Esophagus (tissue), 2 donors: ENCODE data around the gene TAF1L. TPM values are rescaled to one million over a fixed set of nuclear protein-coding genes. Genes with fewer than 3 reads are reported as not detected.

Experiments used
- H3K27ac ChIP-seq, 2 donors: one replicate each; pipeline ENCODE4 v1.5.1; 2013; ENCODE audit warnings: low read depth in 2 of 2, mild to moderate bottlenecking in 2 of 2, inconsistent platforms in 1 of 2, low read length in 1 of 2, moderate library complexity in 1 of 2
- H3K27me3 ChIP-seq, 2 donors: one replicate each; pipeline ENCODE4 v1.6.1; 2013; ENCODE audit warnings: low read length in 2 of 2, control low read depth in 1 of 2, mild to moderate bottlenecking in 1 of 2; ENCODE audit not compliant: insufficient read depth in 2 of 2, control insufficient read depth in 1 of 2
- H3K36me3 ChIP-seq, 2 donors: one replicate each; pipeline ENCODE4 v1.6.1; 2013; ENCODE audit warnings: low read length in 1 of 2; ENCODE audit not compliant: control insufficient read depth in 2 of 2, insufficient read depth in 2 of 2
- H3K4me1 ChIP-seq, 2 donors: one replicate each; pipeline ENCODE4 v1.6.1; 2013; ENCODE audit warnings: low read length in 1 of 2; ENCODE audit not compliant: control insufficient read depth in 2 of 2, insufficient read depth in 2 of 2
- H3K4me3 ChIP-seq, 2 donors: one replicate each; pipeline ENCODE4 v1.5.1; 2013; ENCODE audit warnings: low read length in 2 of 2, mild to moderate bottlenecking in 2 of 2, low read depth in 1 of 2, moderate library complexity in 1 of 2
- H3K9me3 ChIP-seq, 2 donors: one replicate each; pipeline ENCODE4 v1.6.1; 2013; ENCODE audit warnings: mild to moderate bottlenecking in 2 of 2, low read depth in 1 of 2, low read length in 1 of 2, moderate library complexity in 1 of 2; ENCODE audit not compliant: control insufficient read depth in 2 of 2, insufficient read depth in 1 of 2
- WGBS, 2 donors: extraction: QIAGEN DNeasy Blood & Tissue Kit; methylation state at CpG; one replicate each; pipeline ENCODE4 v1.1.7; 2013; 5-methylcytosine and 5-hydroxymethylcytosine counted together
- polyA plus RNA-seq, 2 donors: library from polyadenylated mRNA; stranded (reverse); fragments of 200-250 nt; gene quantifications; one replicate each; pipeline ENCODE4 v1.2.3, GENCODE V29; 2013
- donor health status: healthy with polysubstance abuse.
- donor health status: Bipolar disorder and iron deficiency.

TAF1L gene, protein sequence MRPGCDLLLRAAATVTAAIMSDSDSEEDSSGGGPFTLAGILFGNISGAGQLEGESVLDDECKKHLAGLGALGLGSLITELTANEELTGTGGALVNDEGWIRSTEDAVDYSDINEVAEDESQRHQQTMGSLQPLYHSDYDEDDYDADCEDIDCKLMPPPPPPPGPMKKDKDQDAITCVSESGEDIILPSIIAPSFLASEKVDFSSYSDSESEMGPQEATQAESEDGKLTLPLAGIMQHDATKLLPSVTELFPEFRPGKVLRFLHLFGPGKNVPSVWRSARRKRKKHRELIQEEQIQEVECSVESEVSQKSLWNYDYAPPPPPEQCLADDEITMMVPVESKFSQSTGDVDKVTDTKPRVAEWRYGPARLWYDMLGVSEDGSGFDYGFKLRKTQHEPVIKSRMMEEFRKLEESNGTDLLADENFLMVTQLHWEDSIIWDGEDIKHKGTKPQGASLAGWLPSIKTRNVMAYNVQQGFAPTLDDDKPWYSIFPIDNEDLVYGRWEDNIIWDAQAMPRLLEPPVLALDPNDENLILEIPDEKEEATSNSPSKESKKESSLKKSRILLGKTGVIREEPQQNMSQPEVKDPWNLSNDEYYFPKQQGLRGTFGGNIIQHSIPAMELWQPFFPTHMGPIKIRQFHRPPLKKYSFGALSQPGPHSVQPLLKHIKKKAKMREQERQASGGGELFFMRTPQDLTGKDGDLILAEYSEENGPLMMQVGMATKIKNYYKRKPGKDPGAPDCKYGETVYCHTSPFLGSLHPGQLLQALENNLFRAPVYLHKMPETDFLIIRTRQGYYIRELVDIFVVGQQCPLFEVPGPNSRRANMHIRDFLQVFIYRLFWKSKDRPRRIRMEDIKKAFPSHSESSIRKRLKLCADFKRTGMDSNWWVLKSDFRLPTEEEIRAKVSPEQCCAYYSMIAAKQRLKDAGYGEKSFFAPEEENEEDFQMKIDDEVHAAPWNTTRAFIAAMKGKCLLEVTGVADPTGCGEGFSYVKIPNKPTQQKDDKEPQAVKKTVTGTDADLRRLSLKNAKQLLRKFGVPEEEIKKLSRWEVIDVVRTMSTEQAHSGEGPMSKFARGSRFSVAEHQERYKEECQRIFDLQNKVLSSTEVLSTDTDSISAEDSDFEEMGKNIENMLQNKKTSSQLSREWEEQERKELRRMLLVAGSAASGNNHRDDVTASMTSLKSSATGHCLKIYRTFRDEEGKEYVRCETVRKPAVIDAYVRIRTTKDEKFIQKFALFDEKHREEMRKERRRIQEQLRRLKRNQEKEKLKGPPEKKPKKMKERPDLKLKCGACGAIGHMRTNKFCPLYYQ (N-terminal part only)
- polyA plus RNA-seq = not detected

DNA sequence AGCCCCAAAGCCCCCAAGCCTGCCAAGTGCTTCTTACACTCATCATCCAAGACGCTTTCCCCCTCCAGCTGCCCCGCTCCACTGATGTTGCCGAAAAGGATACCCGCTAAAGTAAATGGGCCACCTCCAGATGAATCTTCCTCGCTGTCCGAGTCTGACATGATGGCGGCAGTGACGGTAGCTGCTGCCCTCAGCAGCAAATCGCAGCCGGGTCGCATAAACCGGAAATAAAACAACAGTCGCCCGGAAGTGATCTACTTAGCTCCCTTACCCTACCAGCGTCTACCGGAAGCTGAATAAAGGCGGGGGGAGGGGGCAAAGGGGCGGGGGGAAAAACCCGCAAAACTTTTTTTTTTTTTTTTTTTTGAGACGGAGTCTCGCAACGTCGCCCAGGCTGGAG, at the start of gene TAF1L:
Gene TAF1L (minus strand): TSS at position 308 of the 400 bp plus-strand sequence. CDS start 90 bp downstream, at position 218.
- Histone ChIP-seq H3K27ac (no peak within 1 kb of the TSS), H3K36me3 (no peaks in the 10 kb centered on the region), H3K4me3 (no peak within 1 kb of the TSS), H3K9me3 (peaks cover 0 to 3% of the 10 kb centered on the region in 2 donors), H3K27me3 (no peaks in the 10 kb centered on the region), H3K4me1 (no peaks in the 10 kb centered on the region)
- WGBS, 2 donors = 94 to 95% methylated on average over 22 to 23 of the region's 23 CpGs

DNA sequence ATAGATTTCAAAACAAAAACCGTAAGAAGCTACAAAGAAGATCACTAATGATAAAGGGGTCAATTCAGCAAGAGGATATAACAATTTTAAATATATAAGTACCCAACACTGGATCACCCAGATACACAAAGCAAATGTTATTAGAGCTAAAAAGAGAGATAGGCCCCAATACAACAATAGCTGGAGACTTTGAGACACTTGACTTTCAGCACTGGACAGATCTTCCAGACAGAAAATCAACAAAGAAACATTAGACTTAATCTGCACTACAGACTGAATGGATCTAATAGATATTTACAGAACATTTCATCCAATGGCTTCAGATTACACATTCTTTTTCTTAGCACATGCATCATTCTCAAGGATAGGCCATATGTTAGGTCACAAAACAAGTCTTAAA, 46.3 kb upstream of the TAF1L start:
- no peak overlapping the region for H3K4me3 ChIP-seq
- no peak overlapping the region for H3K27ac ChIP-seq
- WGBS, 2 donors = 88 to 90% methylated on average over 1 of the region's 1 CpG
- no peaks in the 10 kb centered on the region for H3K36me3 ChIP-seq
- no peaks in the 10 kb centered on the region for H3K4me1 ChIP-seq
- H3K9me3 ChIP-seq = peaks cover 5 to 8% of the 10 kb centered on the region in 2 donors
- H3K27me3 ChIP-seq = no peaks in the 10 kb centered on the region

DNA sequence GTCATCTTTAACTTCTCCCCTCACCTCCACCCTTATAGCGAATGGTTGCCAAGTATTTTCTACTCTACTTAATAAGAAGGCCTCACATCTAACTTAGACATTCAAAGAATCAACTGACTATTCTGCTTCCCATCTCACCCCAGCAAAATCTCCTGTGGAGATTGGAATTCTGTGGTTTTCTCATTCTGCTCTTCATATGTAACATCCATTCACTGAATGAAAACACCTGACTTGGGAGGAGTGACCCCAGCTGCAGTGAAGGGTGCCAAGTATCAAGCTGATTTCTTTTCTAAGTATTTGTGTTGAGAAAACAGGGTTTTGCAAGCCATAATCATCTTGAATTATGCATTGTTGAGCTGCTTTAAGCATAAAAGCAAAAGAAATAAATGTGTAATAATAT, 42.5 kb upstream of the TAF1L start:
- no peak overlapping the region for H3K4me3 ChIP-seq
- 75 to 87% methylated on average over 1 of the region's 1 CpG for WGBS, 2 donors
- no peak overlapping the region for H3K27ac ChIP-seq
- H3K36me3 ChIP-seq = no peaks in the 10 kb centered on the region
- no peaks in the 10 kb centered on the region for H3K27me3 ChIP-seq
- peaks cover 0 to 3% of the 10 kb centered on the region in 2 donors for H3K9me3 ChIP-seq
- H3K4me1 ChIP-seq = no peaks in the 10 kb centered on the region

DNA sequence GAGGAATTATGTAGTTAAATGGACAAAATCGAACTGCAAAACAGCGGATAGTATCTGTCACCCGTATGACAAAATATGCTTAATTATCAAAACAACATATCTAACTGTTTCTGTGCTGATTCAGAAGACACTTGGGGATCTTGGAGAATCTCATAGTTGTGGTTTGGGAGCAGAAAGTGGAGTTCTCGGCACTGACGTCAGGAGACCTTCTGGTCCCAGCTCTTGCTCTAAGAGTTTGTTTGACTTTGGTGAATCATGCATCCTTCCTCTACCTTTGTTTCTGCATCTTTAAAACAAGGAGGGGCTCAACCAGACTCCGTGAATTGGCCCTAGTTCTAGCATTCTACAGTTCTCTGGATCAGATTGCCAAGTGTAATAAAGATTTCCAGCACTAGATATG, 37.0 kb upstream of the TAF1L start:
- Histone ChIP-seq H3K9me3 (peaks cover 0 to 4% of the 10 kb centered on the region in 2 donors), H3K36me3 (no peaks in the 10 kb centered on the region), H3K4me3 (no peak overlapping the region), H3K4me1 (no peaks in the 10 kb centered on the region), H3K27me3 (no peaks in the 10 kb centered on the region), H3K27ac (no peak overlapping the region)
- WGBS, 2 donors = 75 to 76% methylated on average over 6 of the region's 6 CpGs

DNA sequence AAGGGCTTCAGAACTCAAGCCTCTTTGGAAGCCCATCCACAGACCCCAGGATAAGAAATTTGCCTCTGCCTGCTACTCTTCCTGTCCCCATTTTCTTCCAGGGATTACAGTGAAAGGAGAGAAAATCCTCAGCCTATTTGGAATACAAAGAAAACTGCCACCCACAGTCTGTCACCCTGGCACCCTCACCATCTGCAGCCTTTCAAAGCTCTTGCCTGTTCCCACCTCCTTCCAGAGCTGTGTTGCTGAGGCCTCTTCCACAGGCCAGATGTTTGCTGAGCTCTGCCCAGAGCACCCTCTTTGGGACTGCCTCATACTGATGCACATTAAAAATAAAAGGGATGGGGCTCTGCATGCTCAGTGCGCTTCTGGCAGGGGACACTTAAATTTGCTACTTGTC, 35.9 kb upstream of the TAF1L start:
- Histone ChIP-seq H3K4me1 (no peaks in the 10 kb centered on the region), H3K4me3 (no peak overlapping the region), H3K9me3 (peaks cover 0 to 4% of the 10 kb centered on the region in 2 donors), H3K27me3 (no peaks in the 10 kb centered on the region), H3K36me3 (no peaks in the 10 kb centered on the region), H3K27ac (no peak overlapping the region)
- WGBS, 2 donors = 70 to 85% methylated on average over 1 of the region's 1 CpG

DNA sequence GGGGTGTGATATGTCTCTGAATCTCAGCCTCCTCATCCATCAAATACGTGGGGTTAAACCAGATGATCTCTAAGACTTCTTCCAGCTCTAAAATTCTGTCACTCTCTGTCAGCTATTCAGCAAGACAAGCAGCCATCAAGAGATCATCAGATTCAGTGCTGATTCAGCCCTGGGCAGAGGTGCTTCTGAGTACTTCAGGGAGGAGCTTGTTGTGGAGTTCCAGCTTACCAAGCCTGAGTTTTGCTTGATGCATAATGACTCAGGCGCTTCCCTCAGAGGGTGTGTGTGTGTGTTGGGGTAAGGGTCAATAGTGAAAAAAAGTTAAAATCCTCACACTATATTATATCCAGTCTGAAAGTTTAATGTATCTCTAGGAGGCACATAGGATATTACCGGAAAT, 29.6 kb upstream of the TAF1L start:
- no peaks in the 10 kb centered on the region for H3K4me1 ChIP-seq
- no peaks in the 10 kb centered on the region for H3K9me3 ChIP-seq
- no peak overlapping the region for H3K4me3 ChIP-seq
- WGBS, 2 donors = 68 to 73% methylated on average over 3 of the region's 3 CpGs
- H3K36me3 ChIP-seq = no peaks in the 10 kb centered on the region
- H3K27me3 ChIP-seq = no peaks in the 10 kb centered on the region
- no peak overlapping the region for H3K27ac ChIP-seq

DNA sequence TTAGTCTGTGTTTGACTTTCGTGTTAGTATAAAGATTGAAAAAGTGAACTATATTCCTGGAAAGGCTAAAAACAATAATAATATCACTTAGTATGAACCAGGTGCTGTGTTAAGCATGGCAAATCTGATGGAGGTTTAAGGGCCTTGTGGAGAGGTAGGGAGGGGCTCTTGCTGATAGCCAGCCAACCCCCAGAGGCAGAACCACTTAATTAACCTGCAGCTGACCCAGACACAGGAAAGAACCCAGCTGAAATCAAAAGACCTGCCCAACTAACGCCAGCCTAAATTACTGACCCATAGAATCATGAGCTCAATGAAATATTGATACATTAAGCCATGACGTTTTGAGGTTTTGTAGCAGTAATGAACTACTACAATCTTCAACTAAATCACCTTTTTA, 28.3 kb upstream of the TAF1L start:
- WGBS, 2 donors = 51 to 58% methylated on average over 3 of the region's 3 CpGs
- Histone ChIP-seq H3K27ac (no peak overlapping the region), H3K36me3 (no peaks in the 10 kb centered on the region), H3K4me3 (no peak overlapping the region), H3K9me3 (no peaks in the 10 kb centered on the region), H3K27me3 (no peaks in the 10 kb centered on the region), H3K4me1 (no peaks in the 10 kb centered on the region)

DNA sequence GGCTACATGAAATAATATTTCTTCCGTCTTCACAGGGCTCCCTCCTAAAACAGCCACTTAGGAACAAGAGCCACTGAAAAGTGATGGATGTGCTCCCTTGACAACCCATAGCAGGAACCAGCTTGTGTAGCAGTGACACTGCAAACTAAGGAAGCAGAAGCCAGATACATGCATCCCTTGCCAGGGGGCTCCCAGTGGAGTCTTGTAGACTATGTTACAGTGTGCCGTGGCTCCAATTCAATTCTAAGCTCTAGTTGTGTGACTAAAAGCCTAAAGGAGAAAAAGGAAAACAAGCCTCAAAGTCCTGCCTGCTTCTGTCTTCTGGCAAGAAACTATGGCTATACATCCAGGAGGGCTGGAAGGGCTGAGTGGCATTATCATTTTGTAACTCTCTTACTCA, 12.2 kb upstream of the TAF1L start:
- WGBS, 2 donors = 69 to 83% methylated on average over 2 of the region's 2 CpGs
- Histone ChIP-seq H3K9me3 (peaks cover 0 to 3% of the 10 kb centered on the region in 2 donors), H3K4me3 (no peak overlapping the region), H3K4me1 (no peaks in the 10 kb centered on the region), H3K27me3 (no peaks in the 10 kb centered on the region), H3K27ac (no peak overlapping the region), H3K36me3 (no peaks in the 10 kb centered on the region)

DNA sequence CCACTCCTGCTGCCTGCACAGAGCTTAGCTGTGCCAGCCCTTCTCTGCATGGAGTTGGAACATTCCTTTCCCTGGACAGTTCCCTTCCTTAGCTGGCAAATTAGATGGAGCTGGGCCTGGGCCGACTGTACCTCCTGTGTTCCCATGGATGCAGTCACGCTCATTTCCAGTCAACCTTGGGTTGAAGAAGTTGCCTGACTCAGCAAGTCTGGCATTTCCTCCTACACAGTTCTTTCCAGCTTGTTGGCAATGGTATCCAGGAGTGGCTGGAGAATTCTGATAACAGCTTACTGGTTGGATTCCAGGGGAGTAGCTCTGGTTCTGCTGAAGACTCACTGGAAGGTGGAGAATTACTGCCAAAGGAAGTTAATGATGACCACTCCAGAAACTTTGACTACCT, 9.2 kb upstream of the TAF1L start:
- H3K27ac ChIP-seq = no peak overlapping the region
- WGBS, 2 donors = 39 to 52% methylated on average over 2 of the region's 2 CpGs
- no peaks in the 10 kb centered on the region for H3K9me3 ChIP-seq
- no peaks in the 10 kb centered on the region for H3K4me1 ChIP-seq
- H3K4me3 ChIP-seq = no peak overlapping the region
- no peaks in the 10 kb centered on the region for H3K36me3 ChIP-seq
- no peaks in the 10 kb centered on the region for H3K27me3 ChIP-seq
